Kidney (tissue), 14 donors: Measurements from ENCODE around the gene IL1RAPL1. TPM values are rescaled to one million over a fixed set of nuclear protein-coding genes. Genes with fewer than 3 reads are reported as not detected.

Experiments
- DNase-seq, 5 donors: peaks; one replicate each; pipeline ENCODE4 v3.0.0-alpha.2; 2013 to 2020
- FAIRE-seq: peaks from 2 replicates; lab custom pipeline; 2012; peaks lifted over from hg19 to GRCh38; lab: Jason Lieb, UNC
- H3K27ac ChIP-seq, 2 donors: one replicate each; pipeline ENCODE4 v1.7.0; 2013; ENCODE audit warnings: low read depth in 2 of 2, low read length in 2 of 2, inconsistent platforms in 1 of 2
- H3K27me3 ChIP-seq: one replicate; pipeline ENCODE4 v1.7.1; 2013; ENCODE audit warnings: low read length, inconsistent platforms; ENCODE audit not compliant: control insufficient read depth, insufficient read depth
- H3K36me3 ChIP-seq, 3 donors: one replicate each; pipeline versions ENCODE4 v1.7.0 to v1.7.1; 2013; ENCODE audit warnings: low read length in 3 of 3, control low read depth in 1 of 3, inconsistent platforms in 1 of 3; ENCODE audit not compliant: insufficient read depth in 3 of 3, control insufficient read depth in 2 of 3
- H3K4me1 ChIP-seq, 3 donors: one replicate each; pipeline versions ENCODE4 v1.7.0 to v1.7.1; 2013; ENCODE audit warnings: low read length in 3 of 3, inconsistent platforms in 1 of 3, low read depth in 1 of 3; ENCODE audit not compliant: control insufficient read depth in 2 of 3, insufficient read depth in 2 of 3
- H3K4me3 ChIP-seq, 3 donors: one replicate each; pipeline versions ENCODE4 v1.7.0 to v1.8.1; 2013; ENCODE audit warnings: low read length in 3 of 3, control low read depth in 1 of 3, inconsistent platforms in 1 of 3
- H3K9ac ChIP-seq, 3 donors: one replicate each; pipeline versions ENCODE4 v1.7.0 to v1.7.1; 2013; ENCODE audit warnings: low read length in 3 of 3, control low read depth in 1 of 3, inconsistent platforms in 1 of 3
- H3K9me3 ChIP-seq, 3 donors: one replicate each; pipeline versions ENCODE4 v1.7.0 to v1.7.1; 2013; ENCODE audit warnings: low read length in 3 of 3, control low read depth in 1 of 3, inconsistent platforms in 1 of 3; ENCODE audit not compliant: control insufficient read depth in 2 of 3, insufficient read depth in 1 of 3
- intact Hi-C: fragments of 100-400 bp; cut with DNase I; formaldehyde crosslinking; loops from one replicate; pipeline ENCODE4 v1.11.1; 2022
- polyA plus RNA-seq: library from polyadenylated mRNA; stranded (reverse); fragments of 350-450 nt; fragmentation: Illumina TruSeq; extraction: RNeasy Lipid Tissue Mini Kit (QIAGEN cat#74804); gene quantifications from one replicate; pipeline ENCODE4 v1.2.3, GENCODE V29; 2014; ENCODE audit warnings: low read depth, low replicate concordance; ENCODE audit not compliant: insufficient read depth
- total RNA-seq: library from RNA; stranded (reverse); fragmentation: NEBNext Ultra II Directional; extraction: Animal tissue kit (Norgen Biotek cat#: 25700); gene quantifications from one replicate; pipeline ENCODE4 v1.2.1, GENCODE V29; 2021
- TF ChIP-seq, protein P1 (sequence below): IDR thresholded peaks from 3 replicates; pipeline ENCODE4 v1.5.1; 2012; ENCODE audit warnings: mild to moderate bottlenecking, moderate library complexity, borderline replicate concordance; ENCODE audit not compliant: insufficient read depth; ENCODE audit errors: extremely low read depth
- donor health status: control.
- donor health status: control.
- donor health status: control.
- donor health status: control.
- donor health status: control.
- donor health status: DM: yes; HTN: yes; CAD: no.
- donor health status: Normal renal cell carcinoma (clear cell type).

The IL1RAPL1 gene
- total and polyA plus RNA-seq, 2 donors from 2014 or later, result 0.19 TPM; not detected in 1

- FAIRE-seq, result no peak
- no peak overlapping the region for H3K27ac ChIP-seq
- H3K9ac ChIP-seq, result no peak overlapping the region
- no peaks in the 10 kb centered on the region for H3K9me3 ChIP-seq
- no peak overlapping the region for H3K4me3 ChIP-seq
- H3K27me3 ChIP-seq, result no peaks in the 10 kb centered on the region
- peak in 2 of 5 donors; percentile 25 to 51 for DNase-seq
- intact Hi-C loops, result no loop called here
- H3K4me1 ChIP-seq, result no peaks in the 10 kb centered on the region
- no peaks in the 10 kb centered on the region for H3K36me3 ChIP-seq
- TF ChIP-seq, protein P1, sequence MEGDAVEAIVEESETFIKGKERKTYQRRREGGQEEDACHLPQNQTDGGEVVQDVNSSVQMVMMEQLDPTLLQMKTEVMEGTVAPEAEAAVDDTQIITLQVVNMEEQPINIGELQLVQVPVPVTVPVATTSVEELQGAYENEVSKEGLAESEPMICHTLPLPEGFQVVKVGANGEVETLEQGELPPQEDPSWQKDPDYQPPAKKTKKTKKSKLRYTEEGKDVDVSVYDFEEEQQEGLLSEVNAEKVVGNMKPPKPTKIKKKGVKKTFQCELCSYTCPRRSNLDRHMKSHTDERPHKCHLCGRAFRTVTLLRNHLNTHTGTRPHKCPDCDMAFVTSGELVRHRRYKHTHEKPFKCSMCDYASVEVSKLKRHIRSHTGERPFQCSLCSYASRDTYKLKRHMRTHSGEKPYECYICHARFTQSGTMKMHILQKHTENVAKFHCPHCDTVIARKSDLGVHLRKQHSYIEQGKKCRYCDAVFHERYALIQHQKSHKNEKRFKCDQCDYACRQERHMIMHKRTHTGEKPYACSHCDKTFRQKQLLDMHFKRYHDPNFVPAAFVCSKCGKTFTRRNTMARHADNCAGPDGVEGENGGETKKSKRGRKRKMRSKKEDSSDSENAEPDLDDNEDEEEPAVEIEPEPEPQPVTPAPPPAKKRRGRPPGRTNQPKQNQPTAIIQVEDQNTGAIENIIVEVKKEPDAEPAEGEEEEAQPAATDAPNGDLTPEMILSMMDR, result no peak
Observed at GRCh38 chrX:28639451-28639850, 52.2 kb downstream of the IL1RAPL1 start.

GRCh38 chrX:28649541-28649940 is 62.3 kb downstream of the IL1RAPL1 start:
- FAIRE-seq (no peak), DNase-seq (no peak)
- H3K27ac ChIP-seq, result no peak overlapping the region
- H3K27me3 ChIP-seq, result no peaks in the 10 kb centered on the region
- TF ChIP-seq, protein P1, result no peak
- H3K9ac ChIP-seq, result no peak overlapping the region
- no peak overlapping the region for H3K4me3 ChIP-seq
- H3K9me3 ChIP-seq, result no peaks in the 10 kb centered on the region
- no peaks in the 10 kb centered on the region for H3K36me3 ChIP-seq
- intact Hi-C loops, result no loop called here
- H3K4me1 ChIP-seq, result no peaks in the 10 kb centered on the region

DNA sequence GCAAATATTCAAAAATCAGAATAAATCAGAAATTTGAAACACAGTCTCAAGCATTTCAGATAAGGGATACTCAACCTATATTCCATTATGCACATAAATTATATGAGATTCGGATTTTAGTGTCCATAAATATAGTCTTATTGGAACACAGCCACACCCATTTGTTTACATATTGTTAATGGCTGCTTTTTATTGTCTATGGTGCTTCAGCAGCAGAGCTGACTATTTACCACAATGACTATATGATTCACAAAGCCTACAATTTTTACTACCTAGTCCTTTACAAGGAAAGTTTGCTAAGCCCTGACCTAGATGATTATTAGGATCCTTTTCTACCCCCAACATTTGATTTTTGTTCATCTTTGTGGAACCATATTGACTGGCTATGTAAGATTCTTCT is 63.9 kb downstream of the IL1RAPL1 start:
- FAIRE-seq, result no peak
- H3K4me1 ChIP-seq, result no peaks in the 10 kb centered on the region
- TF ChIP-seq, protein P1, result no peak
- H3K9ac ChIP-seq, result no peak overlapping the region
- H3K9me3 ChIP-seq, result no peaks in the 10 kb centered on the region
- H3K27ac ChIP-seq, result no peak overlapping the region
- no peaks in the 10 kb centered on the region for H3K27me3 ChIP-seq
- no peaks in the 10 kb centered on the region for H3K36me3 ChIP-seq
- no peak overlapping the region for H3K4me3 ChIP-seq
- intact Hi-C loops, result no loop called here
- DNase-seq, result no peak

DNA sequence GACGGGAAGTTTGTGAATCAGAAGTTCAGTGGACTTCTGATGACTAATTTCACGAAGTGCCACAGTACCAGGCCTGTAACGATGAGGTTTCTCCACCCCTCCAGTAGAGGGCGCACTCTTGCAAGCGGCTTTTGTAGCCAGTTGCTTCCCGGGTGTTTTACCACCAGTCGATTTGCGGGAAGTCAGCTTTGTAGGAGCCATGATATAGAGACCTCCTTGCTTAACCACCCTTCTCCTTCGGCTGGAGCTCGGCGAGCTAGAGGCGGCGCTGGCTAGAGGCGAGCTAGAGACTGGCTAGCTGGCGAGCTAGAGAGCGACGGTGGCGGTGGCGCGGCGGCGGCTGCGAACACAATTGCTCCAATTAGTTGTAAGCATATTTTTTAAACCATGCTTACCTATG is 72.0 kb downstream of the IL1RAPL1 start:
- H3K27ac ChIP-seq, result no peak overlapping the region
- TF ChIP-seq, protein P1, result no peak
- FAIRE-seq, result no peak
- no peaks in the 10 kb centered on the region for H3K4me1 ChIP-seq
- H3K9me3 ChIP-seq, result no peaks in the 10 kb centered on the region
- DNase-seq, result no peak
- H3K27me3 ChIP-seq, result no peaks in the 10 kb centered on the region
- H3K9ac ChIP-seq, result no peak overlapping the region
- H3K36me3 ChIP-seq, result no peaks in the 10 kb centered on the region
- no peak overlapping the region for H3K4me3 ChIP-seq
- intact Hi-C loops, result no loop called here
